Sigmoid colon (tissue), 7 donors: ENCODE results near the gene EHBP1L1. TPM values are rescaled to one million over a fixed set of nuclear protein-coding genes. Genes with fewer than 3 reads are reported as not detected.

Experiments used
- DNase-seq: peaks from one replicate; pipeline ENCODE4 v3.0.0-alpha.2; 2019
- H3K27ac ChIP-seq, 4 donors: fragments of 200-600 bp; sonication (generic); one replicate each; pipeline ENCODE4 v1.5.1; 2016 to 2019; ENCODE audit warnings: mild to moderate bottlenecking in 1 of 4
- H3K27me3 ChIP-seq, 3 donors: fragments of 200-600 bp; sonication (generic); one replicate each; pipeline ENCODE4 v1.5.1; 2019; ENCODE audit warnings: mild to moderate bottlenecking in 1 of 3
- H3K36me3 ChIP-seq, 4 donors: fragments of 200-600 bp; sonication (generic); one replicate each; pipeline ENCODE4 v1.5.1; 2016 to 2019
- H3K4me1 ChIP-seq, 4 donors: fragments of 200-600 bp; sonication (generic); one replicate each; pipeline ENCODE4 v1.5.1; 2017 to 2019
- H3K4me3 ChIP-seq, 4 donors: fragments of 200-600 bp; sonication (generic); one replicate each; pipeline ENCODE4 v1.5.1; 2017 to 2019; ENCODE audit warnings: mild to moderate bottlenecking in 2 of 4, moderate library complexity in 1 of 4
- H3K9me3 ChIP-seq, 4 donors: fragments of 200-600 bp in 3 of 4; sonication (generic) in 3 of 4; one replicate each; pipeline versions ENCODE4 v1.5.1 to v1.6.1; 2013 to 2019
- CTCF ChIP-seq, 4 experiments: fragments of 450-650 bp in 3 of 4; fragments of 200-600 bp in 1 of 4; IDR thresholded peaks; one replicate each; pipeline ENCODE4 v1.5.1; 2016 to 2019; ENCODE audit warnings: antibody characterized with exemption in 4 of 4, mild to moderate bottlenecking in 3 of 4, moderate library complexity in 2 of 4
- EP300 ChIP-seq, 4 donors: sonication (generic); formaldehyde crosslinking; IDR thresholded peaks; one replicate each; pipeline ENCODE4 v1.6.1; 2017; ENCODE audit warnings: antibody characterized with exemption in 4 of 4
- POLR2A ChIP-seq, 2 donors: fragments of 450-650 bp; IDR thresholded peaks; one replicate each; pipeline ENCODE4 v1.6.1; 2016; ENCODE audit warnings: antibody characterized with exemption in 2 of 2, mild to moderate bottlenecking in 2 of 2, moderate library complexity in 2 of 2
- POLR2AphosphoS5 ChIP-seq, 4 donors: sonication (generic); formaldehyde crosslinking; IDR thresholded peaks; one replicate each; pipeline ENCODE4 v1.6.1; 2017; ENCODE audit warnings: antibody characterized with exemption in 4 of 4
- WGBS, 2 donors: extraction: QIAGEN DNeasy Blood & Tissue Kit; methylation state at CpG; one replicate each; pipeline ENCODE4 v1.1.7; 2013; 5-methylcytosine and 5-hydroxymethylcytosine counted together
- intact Hi-C: fragments of 100-400 bp; cut with DNase I; formaldehyde crosslinking; loops from one replicate; pipeline ENCODE4 v1.15.1; 2023
- polyA plus RNA-seq, 3 donors: library from polyadenylated mRNA; stranded (reverse); fragments of 200-250 nt; gene quantifications; one replicate each; pipeline ENCODE4 v1.2.3, GENCODE V29; 2013
- total RNA-seq, 4 donors: library from RNA; depleted of rRNA; stranded (reverse); fragments of >200 nt; gene quantifications; one replicate each; pipeline ENCODE4 v1.1.0, GENCODE V29; 2016
- donor health status: healthy with polysubstance abuse.
- donor health status: Bipolar disorder and iron deficiency.
- donor health status: healthy.

Gene EHBP1L1
- total and polyA plus RNA-seq, 7 donors, result 31.2 to 366 (median 148) TPM

GRCh38 chr11:65616575-65617001, 40.7 kb downstream of the EHBP1L1 start:
- no peak for DNase-seq
- Histone ChIP-seq H3K4me1 (peaks cover 0 to 46% (median 38%) of the 10 kb centered on the region in 4 donors), H3K4me3 (peak overlapping the region; percentile 74 to 98 (median 88)), H3K27ac (peak overlapping the region; percentile 89 to 95 (median 92)), H3K36me3 (peaks cover 30 to 47% (median 41%) of the 10 kb centered on the region in 4 donors), H3K9me3 (no peaks in the 10 kb centered on the region), H3K27me3 (no peaks in the 10 kb centered on the region)
- TF ChIP-seq POLR2AphosphoS5 (IDR thresholded peaks at IDR 0.05) (no peak), CTCF (IDR thresholded peaks at IDR 0.05) (no peak), POLR2A (IDR thresholded peaks at IDR 0.05) (no peak), EP300 (IDR thresholded peaks at IDR 0.05) (no peak)
- 36 to 61% methylated on average over 10 of the region's 10 CpGs for WGBS, 2 donors
- intact Hi-C loops, result loop anchor here (10.0 kb wide), 1 partner anchor 502 kb away; the partner anchor contains the start of genes TM7SF2 and ZNHIT2

DNA sequence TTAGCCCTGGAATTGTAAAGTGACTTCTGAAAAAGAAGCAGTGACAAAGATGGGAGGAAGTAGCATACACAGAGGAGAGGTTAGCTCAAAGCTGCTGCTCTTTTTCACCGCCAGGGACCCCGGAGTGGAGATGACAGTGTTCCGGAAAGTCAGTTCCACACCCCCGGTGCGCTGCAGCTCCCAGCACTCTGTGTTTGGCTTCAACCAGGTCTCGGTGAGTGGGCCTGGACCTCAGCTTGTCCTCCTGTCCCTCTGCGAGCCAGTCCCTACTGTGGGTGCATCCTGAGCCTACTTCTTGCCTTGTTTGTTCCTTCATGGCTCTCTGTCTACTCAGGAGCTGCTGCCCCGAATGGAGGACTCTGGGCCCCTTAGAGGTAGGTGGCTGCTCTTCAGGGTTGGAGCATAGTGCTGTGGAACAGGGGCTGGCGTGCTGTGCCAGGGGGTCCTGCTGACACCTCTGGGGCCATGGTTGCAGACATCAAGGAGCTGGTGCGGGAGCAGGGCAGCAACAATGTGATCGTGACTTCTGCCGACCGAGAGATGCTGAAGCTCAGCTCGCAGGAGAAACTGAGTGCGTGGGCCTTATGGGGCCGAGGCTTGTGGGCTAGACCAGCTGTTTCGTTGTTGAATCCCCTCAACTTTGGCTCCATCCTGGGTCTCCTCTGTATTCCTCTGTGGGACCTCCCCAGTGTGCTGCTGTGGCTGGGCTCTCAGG, 41.4 kb downstream of the EHBP1L1 start:
- peak overlapping the region in 1 of 4 donors; percentile 88 for H3K4me3 ChIP-seq
- WGBS, 2 donors, result 91 to 92% methylated on average over 17 of the region's 17 CpGs
- intact Hi-C loops, result loop anchor here (10.0 kb wide), 1 partner anchor 502 kb away; the partner anchor contains the start of genes TM7SF2 and ZNHIT2

DNA sequence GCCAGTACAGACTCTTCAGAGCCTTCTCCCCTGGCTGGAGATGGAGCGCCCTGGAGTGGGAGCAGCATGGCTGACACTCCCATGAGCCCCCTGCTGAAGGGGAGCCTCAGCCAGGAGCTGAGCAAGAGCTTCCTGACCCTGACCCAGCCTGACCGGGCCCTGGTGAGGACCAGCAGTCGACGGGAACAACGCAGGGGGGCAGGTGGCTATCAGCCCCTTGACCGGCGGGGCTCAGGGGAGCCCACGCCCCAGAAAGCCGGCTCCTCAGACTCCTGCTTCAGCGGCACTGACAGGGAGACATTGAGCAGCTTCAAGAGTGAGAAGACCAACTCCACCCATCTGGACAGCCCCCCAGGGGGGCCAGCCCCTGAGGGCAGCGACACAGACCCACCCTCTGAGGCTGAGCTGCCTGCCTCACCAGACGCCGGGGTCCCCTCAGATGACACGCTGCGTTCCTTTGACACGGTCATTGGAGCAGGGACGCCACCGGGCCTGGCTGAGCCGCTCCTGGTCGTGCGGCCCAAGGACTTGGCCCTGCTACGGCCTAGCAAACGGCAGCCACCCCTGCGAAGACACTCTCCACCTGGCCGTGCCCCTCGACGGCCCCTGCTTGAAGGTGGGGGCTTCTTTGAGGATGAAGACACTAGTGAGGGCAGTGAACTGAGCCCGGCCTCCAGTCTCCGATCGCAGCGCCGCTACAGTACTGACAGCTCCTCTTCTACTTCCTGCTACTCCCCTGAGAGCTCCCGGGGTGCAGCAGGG, 42.3 kb downstream of the EHBP1L1 start:
- Histone ChIP-seq H3K9me3 (no peaks in the 10 kb centered on the region), H3K4me3 (no peak overlapping the region), H3K27me3 (no peaks in the 10 kb centered on the region), H3K27ac (no peak overlapping the region), H3K36me3 (peaks cover 34 to 61% (median 43%) of the 10 kb centered on the region in 4 donors), H3K4me1 (peaks cover 0 to 30% (median 22%) of the 10 kb centered on the region in 4 donors)
- intact Hi-C loops, result loop anchor here (10.0 kb wide), 1 partner anchor 503 kb away; the partner anchor contains the start of genes TM7SF2 and ZNHIT2
- DNase-seq, result no peak
- TF ChIP-seq POLR2A (IDR thresholded peaks at IDR 0.05) (no peak), CTCF (IDR thresholded peaks at IDR 0.05) (no peak), POLR2AphosphoS5 (IDR thresholded peaks at IDR 0.05) (no peak), EP300 (IDR thresholded peaks at IDR 0.05) (no peak)
- WGBS, 2 donors, result 95 to 96% methylated on average over 33 of the region's 33 CpGs

More for the DNA sequence above, 41.4 kb downstream of the EHBP1L1 start:
- Histone ChIP-seq H3K9me3 (no peaks in the 10 kb centered on the region), H3K27ac (peak overlapping the region in 1 of 4 donors; percentile 92), H3K36me3 (peaks cover 33 to 52% (median 42%) of the 10 kb centered on the region in 4 donors), H3K27me3 (no peaks in the 10 kb centered on the region), H3K4me1 (peaks cover 0 to 39% (median 30%) of the 10 kb centered on the region in 4 donors)
- DNase-seq, result no peak
- no peak for TF ChIP-seq POLR2AphosphoS5 (IDR thresholded peaks at IDR 0.05)
- no peak for TF ChIP-seq POLR2A (IDR thresholded peaks at IDR 0.05)
- no peak for TF ChIP-seq CTCF (IDR thresholded peaks at IDR 0.05)
- no peak for TF ChIP-seq EP300 (IDR thresholded peaks at IDR 0.05)

- H3K4me3 ChIP-seq, result no peak overlapping the region
- intact Hi-C loops, result loop anchor here (10.0 kb wide), 1 partner anchor 504 kb away; the partner anchor contains the start of genes TM7SF2 and ZNHIT2
- H3K4me1 ChIP-seq, result peaks cover 0 to 24% (median 18%) of the 10 kb centered on the region in 4 donors
- H3K9me3 ChIP-seq, result no peaks in the 10 kb centered on the region
- peaks cover 34 to 67% (median 46%) of the 10 kb centered on the region in 4 donors for H3K36me3 ChIP-seq
- DNase-seq, result no peak
- H3K27me3 ChIP-seq, result no peaks in the 10 kb centered on the region
- H3K27ac ChIP-seq, result no peak overlapping the region
- WGBS, 2 donors, result 95% methylated on average over 14 of the region's 14 CpGs
- TF ChIP-seq EP300 (IDR thresholded peaks at IDR 0.05) (no peak), CTCF (IDR thresholded peaks at IDR 0.05) (no peak), POLR2AphosphoS5 (IDR thresholded peaks at IDR 0.05) (no peak), POLR2A (IDR thresholded peaks at IDR 0.05) (no peak)
These were observed 42.9 kb downstream of the EHBP1L1 start for GRCh38 chr11:65618763-65619162.
